ENCODE results near the gene CEP95. TPM values are rescaled to one million over a fixed set of nuclear protein-coding genes. Genes with fewer than 3 reads are reported as not detected.
"Not testable (repeated sequence)": the region's sequence is repeated elsewhere in the genome, so short reads cannot be mapped to it uniquely, and the experiment has no call there.

Gene CEP95
- 100 to 1,000 TPM in 4 of 5 experiments, 10 to 100 TPM in 1; 46.7 to 192 (median 115) TPM for total RNA-seq
- polyA plus RNA-seq = 10 to 100 TPM; 11.3 to 16.6 TPM
- total RNA-seq = 166 reads per million, percentile 91 among the genes with 10 or more reads in this experiment

DNA sequence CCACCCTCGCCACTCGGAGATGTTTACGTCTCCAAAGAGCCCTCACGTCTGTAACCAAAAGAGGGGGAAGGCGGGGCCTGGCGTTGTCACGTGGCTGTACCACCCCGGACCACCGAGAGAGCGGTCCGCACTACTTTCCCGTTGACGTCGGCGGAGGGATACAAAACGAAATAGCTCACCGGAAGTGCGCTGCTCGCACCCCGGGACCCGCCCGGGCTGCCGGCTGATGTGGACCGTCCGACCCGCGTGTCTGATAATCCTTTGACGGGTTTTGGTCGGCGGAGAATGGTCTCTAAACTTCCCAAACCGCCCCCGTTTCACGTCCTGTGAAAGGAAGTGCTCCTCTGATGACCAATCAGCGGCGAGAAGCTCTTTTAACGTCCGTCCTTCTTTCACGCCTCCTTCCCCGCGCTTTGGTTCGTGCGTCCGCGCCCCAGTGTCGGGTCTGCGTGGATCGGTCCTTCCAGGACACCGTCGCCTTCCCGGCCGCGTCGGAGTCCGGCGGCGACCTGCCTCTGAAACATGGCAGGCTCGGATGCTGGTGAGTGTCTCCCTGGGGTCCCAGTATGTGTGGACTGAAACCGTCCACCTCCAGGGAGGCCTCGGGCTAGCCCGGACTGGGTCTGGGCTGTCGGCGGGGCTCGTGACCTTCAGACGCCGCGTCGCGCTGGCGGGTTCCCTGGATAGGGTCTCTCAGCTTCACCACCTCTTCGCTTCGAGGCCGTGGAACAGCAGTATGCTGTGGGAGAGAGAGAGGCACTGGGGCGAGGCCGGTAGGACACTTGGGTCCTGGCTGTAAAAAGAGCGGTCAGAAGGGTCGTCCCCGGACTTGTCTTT, at the start of gene CEP95:
Gene CEP95, plus strand, starts transcription at position 402 of the 837 bp plus-strand sequence. Its CDS starts 121 bp downstream, at position 523.
- H3K4me1 ChIP-seq (ENCODE audit: control insufficient read depth in 2 of 2, insufficient read depth in 2 of 2, low read length in 2 of 2) = peaks cover 41 to 42% of the 10 kb centered on the region in 2 donors
- peak within 1 kb of the TSS; percentile 97 to 100 (median 99) for H3K4me3 Mint-ChIP-seq
- peak within 1 kb of the TSS; percentile 99 to 100 (median 100) for H3K27ac Mint-ChIP-seq
- ChIA-PET CTCF (interaction anchor here (1.1 to 3.7 kb wide), 5 partner anchors 10 to 142 kb away, joined by 4 to 30 read pairs (median 8); partner anchors contain the start of gene POLG2), POLR2A (interaction anchor here (0.6 to 5.5 kb wide), 42 partner anchors 8 to 805 kb away, joined by 3 to 224 read pairs (median 5); partner anchors contain the start of genes CCDC47, DDX42, ERN1 and GNA13)
- intact Hi-C loops (cut with micrococcal nuclease) = loop anchor here (1.0 to 10.0 kb wide), 27 partner anchors 9 to 1054 kb away; partner anchors contain the start of genes ERN1 (in 2 of the 2), FTSJ3 (in 2 of the 2), POLG2 (in 2 of the 2) and PSMC5 (in 2 of the 2)
- H3K27me3 Mint-ChIP-seq = peaks cover 0 to 11% (median 0%) of the 10 kb centered on the region in 5 donors
- ATAC-seq (peak; percentile 78), DNase-seq (peak in 7 of 9 donors; percentile 85 to 98 (median 97))
- peak within 1 kb of the TSS; percentile 100 for H3K27ac ChIP-seq (ENCODE audit: low read depth, low read length)
- H3K9me3 ChIP-seq (ENCODE audit: control insufficient read depth in 2 of 3, low read length in 3 of 3) = no peaks in the 10 kb centered on the region
- peaks cover 28 to 66% (median 38%) of the 10 kb centered on the region in 3 experiments for H3K36me3 ChIP-seq (ENCODE audit: control insufficient read depth in 2 of 3, insufficient read depth in 3 of 3, low read length in 3 of 3)
- peaks cover 31 to 84% (median 70%) of the 10 kb centered on the region in 7 donors for H3K4me1 Mint-ChIP-seq
- peaks cover 18 to 73% (median 48%) of the 10 kb centered on the region in 5 donors for H3K36me3 Mint-ChIP-seq
- peak within 1 kb of the TSS; percentile 98 for H3K4me3 ChIP-seq (ENCODE audit: low read length)
- H3K9me3 Mint-ChIP-seq = peaks cover 0 to 28% (median 0%) of the 10 kb centered on the region in 11 donors
- no peaks in the 10 kb centered on the region for H3K27me3 ChIP-seq (ENCODE audit: control insufficient read depth in 2 of 2, insufficient read depth in 2 of 2, low read length in 2 of 2)

GRCh38 chr17:64457156-64457555, 49.6 kb upstream of the CEP95 start:
- ATAC-seq = no peak
- peak overlapping the region in 2 of 10 donors; percentile 40 to 50 for H3K4me3 Mint-ChIP-seq
- intact Hi-C loops (cut with micrococcal nuclease) = loop anchor here in 1 of 2 donors (2.0 kb wide), 1 partner anchor 14 kb away; no protein-coding TSS in a partner anchor
- peaks cover 0 to 4% (median 0%) of the 10 kb centered on the region in 5 donors for H3K27me3 Mint-ChIP-seq
- ChIA-PET POLR2A (interaction anchor here (0.9 to 3.8 kb wide), 7 partner anchors 11 to 65 kb away, joined by 3 to 39 read pairs (median 3); partner anchors contain the start of genes CEP95 and DDX5), CTCF (interaction anchor here (1.1 to 1.3 kb wide), 2 partner anchors 36 to 37 kb away, joined by 3 to 4 read pairs; no protein-coding TSS in a partner anchor)
- H3K4me1 Mint-ChIP-seq = peaks cover 17 to 46% (median 35%) of the 10 kb centered on the region in 7 donors
- Histone ChIP-seq H3K4me1 (ENCODE audit: control insufficient read depth in 2 of 2, insufficient read depth in 2 of 2, low read length in 2 of 2) (peaks cover 5 to 10% of the 10 kb centered on the region in 2 donors), H3K9me3 (ENCODE audit: control insufficient read depth in 2 of 3, low read length in 3 of 3) (no peaks in the 10 kb centered on the region), H3K27me3 (ENCODE audit: control insufficient read depth in 2 of 2, insufficient read depth in 2 of 2, low read length in 2 of 2) (no peaks in the 10 kb centered on the region), H3K27ac (ENCODE audit: low read depth, low read length) (peak overlapping the region; percentile 43), H3K36me3 (ENCODE audit: control insufficient read depth in 2 of 3, insufficient read depth in 3 of 3, low read length in 3 of 3) (no peaks in the 10 kb centered on the region), H3K4me3 (ENCODE audit: low read length) (no peak overlapping the region)
- no peak for DNase-seq
- peaks cover 0 to 2% (median 0%) of the 10 kb centered on the region in 5 donors for H3K36me3 Mint-ChIP-seq
- H3K27ac Mint-ChIP-seq = peak overlapping the region in 8 of 9 donors; percentile 23 to 90 (median 84)
- H3K9me3 Mint-ChIP-seq = peaks cover 0 to 2% (median 0%) of the 10 kb centered on the region in 11 donors

DNA sequence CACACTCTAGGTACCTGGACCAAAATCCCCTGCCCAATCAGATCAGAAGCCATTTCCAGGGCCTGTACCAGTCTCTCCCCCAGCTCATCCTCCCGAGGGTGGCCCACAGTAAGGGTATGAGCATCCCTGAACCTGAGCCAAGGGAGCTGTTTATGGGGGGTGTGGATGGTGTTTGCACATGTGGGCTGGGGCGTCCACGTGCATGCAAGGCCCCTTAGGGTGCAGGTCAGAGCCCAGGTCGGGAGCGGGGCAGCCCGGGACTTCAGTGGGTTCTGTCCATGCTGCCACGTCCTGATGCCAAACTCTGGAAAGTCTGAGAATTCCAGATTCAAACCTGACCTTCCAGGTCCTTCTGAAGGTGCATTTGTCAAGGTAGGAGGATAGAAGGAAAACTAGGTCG, 48.0 kb upstream of the CEP95 start:
- POLR2A ChIA-PET = no interaction called here
- intact Hi-C loops (cut with micrococcal nuclease) = no loop called here
- peak overlapping the region in 3 of 9 donors; percentile 46 to 78 (median 62) for H3K27ac Mint-ChIP-seq

GRCh38 chr17:64459284-64459747, 47.5 kb upstream of the CEP95 start:
- ChIA-PET POLR2A (no interaction called here), CTCF (interaction anchor here (1.2 kb wide), 1 partner anchor 39 kb away, joined by 5 read pairs; no protein-coding TSS in a partner anchor)
- intact Hi-C loops (cut with micrococcal nuclease) = no loop called here
- Mint-ChIP-seq H3K36me3 (peaks cover 0 to 2% (median 0%) of the 10 kb centered on the region in 5 donors), H3K4me1 (peaks cover 16 to 40% (median 35%) of the 10 kb centered on the region in 7 donors), H3K4me3 (no peak overlapping the region), H3K27me3 (peaks cover 0 to 5% (median 0%) of the 10 kb centered on the region in 5 donors), H3K27ac (no peak overlapping the region), H3K9me3 (peaks cover 0 to 2% (median 0%) of the 10 kb centered on the region in 11 donors)
- Histone ChIP-seq H3K4me3 (ENCODE audit: low read length) (no peak overlapping the region), H3K36me3 (ENCODE audit: control insufficient read depth in 2 of 3, insufficient read depth in 3 of 3, low read length in 3 of 3) (no peaks in the 10 kb centered on the region), H3K9me3 (ENCODE audit: control insufficient read depth in 2 of 3, low read length in 3 of 3) (no peaks in the 10 kb centered on the region), H3K27me3 (ENCODE audit: control insufficient read depth in 2 of 2, insufficient read depth in 2 of 2, low read length in 2 of 2) (no peaks in the 10 kb centered on the region), H3K27ac (ENCODE audit: low read depth, low read length) (no peak overlapping the region), H3K4me1 (ENCODE audit: control insufficient read depth in 2 of 2, insufficient read depth in 2 of 2, low read length in 2 of 2) (peaks cover 5 to 10% of the 10 kb centered on the region in 2 donors)
- ATAC-seq (no peak), DNase-seq (no peak)

More for the DNA sequence above, 48.0 kb upstream of the CEP95 start:
- no peak for ATAC-seq
- peak overlapping the region in 1 of 10 donors; percentile 56 for H3K4me3 Mint-ChIP-seq
- peaks cover 16 to 40% (median 35%) of the 10 kb centered on the region in 7 donors for H3K4me1 Mint-ChIP-seq
- Histone ChIP-seq H3K27me3 (ENCODE audit: control insufficient read depth in 2 of 2, insufficient read depth in 2 of 2, low read length in 2 of 2) (no peaks in the 10 kb centered on the region), H3K36me3 (ENCODE audit: control insufficient read depth in 2 of 3, insufficient read depth in 3 of 3, low read length in 3 of 3) (no peaks in the 10 kb centered on the region), H3K4me1 (ENCODE audit: control insufficient read depth in 2 of 2, insufficient read depth in 2 of 2, low read length in 2 of 2) (peaks cover 5 to 10% of the 10 kb centered on the region in 2 donors), H3K4me3 (ENCODE audit: low read length) (no peak overlapping the region), H3K27ac (ENCODE audit: low read depth, low read length) (no peak overlapping the region), H3K9me3 (ENCODE audit: control insufficient read depth in 2 of 3, low read length in 3 of 3) (no peaks in the 10 kb centered on the region)
- H3K36me3 Mint-ChIP-seq = peaks cover 0 to 2% (median 0%) of the 10 kb centered on the region in 5 donors
- H3K27me3 Mint-ChIP-seq = peaks cover 0 to 5% (median 0%) of the 10 kb centered on the region in 5 donors
- CTCF ChIA-PET = no interaction called here
- no peak for DNase-seq
- peaks cover 0 to 2% (median 0%) of the 10 kb centered on the region in 11 donors for H3K9me3 Mint-ChIP-seq

GRCh38 chr17:64459818-64460217, 47.0 kb upstream of the CEP95 start:
- intact Hi-C loops (cut with micrococcal nuclease); H3K9me3 ChIP-seq (ENCODE audit: control insufficient read depth in 2 of 3, low read length in 3 of 3); H3K27ac Mint-ChIP-seq; ATAC-seq; H3K36me3 Mint-ChIP-seq; DNase-seq; H3K36me3 ChIP-seq (ENCODE audit: control insufficient read depth in 2 of 3, insufficient read depth in 3 of 3, low read length in 3 of 3); H3K4me3 ChIP-seq (ENCODE audit: low read length); H3K27ac ChIP-seq (ENCODE audit: low read depth, low read length); H3K27me3 Mint-ChIP-seq; H3K4me3 Mint-ChIP-seq; H3K27me3 ChIP-seq (ENCODE audit: control insufficient read depth in 2 of 2, insufficient read depth in 2 of 2, low read length in 2 of 2); H3K9me3 Mint-ChIP-seq; POLR2A ChIA-PET: not testable (repeated sequence)
- H3K4me1 Mint-ChIP-seq = peaks cover 16 to 35% (median 33%) of the 10 kb centered on the region in 7 donors
- H3K4me1 ChIP-seq (ENCODE audit: control insufficient read depth in 2 of 2, insufficient read depth in 2 of 2, low read length in 2 of 2) = peaks cover 5 to 10% of the 10 kb centered on the region in 2 donors
- CTCF ChIA-PET = interaction anchor here (1.2 kb wide), 1 partner anchor 40 kb away, joined by 5 read pairs; no protein-coding TSS in a partner anchor

GRCh38 chr17:64460955-64461354, 45.8 kb upstream of the CEP95 start:
- no peaks in the 10 kb centered on the region for H3K27me3 ChIP-seq (ENCODE audit: control insufficient read depth in 2 of 2, insufficient read depth in 2 of 2, low read length in 2 of 2)
- peaks cover 0 to 5% (median 0%) of the 10 kb centered on the region in 5 donors for H3K36me3 Mint-ChIP-seq
- peaks cover 0 to 2% (median 0%) of the 10 kb centered on the region in 11 donors for H3K9me3 Mint-ChIP-seq
- H3K4me3 Mint-ChIP-seq = no peak overlapping the region
- ATAC-seq (no peak), DNase-seq (no peak)
- H3K9me3 ChIP-seq (ENCODE audit: control insufficient read depth in 2 of 3, low read length in 3 of 3) = no peaks in the 10 kb centered on the region
- H3K4me1 ChIP-seq (ENCODE audit: control insufficient read depth in 2 of 2, insufficient read depth in 2 of 2, low read length in 2 of 2) = peaks cover 5 to 10% of the 10 kb centered on the region in 2 donors
- H3K4me1 Mint-ChIP-seq = peaks cover 13 to 27% (median 26%) of the 10 kb centered on the region in 7 donors
- peaks cover 0 to 5% (median 0%) of the 10 kb centered on the region in 5 donors for H3K27me3 Mint-ChIP-seq
- intact Hi-C loops (cut with micrococcal nuclease) = no loop called here
- CTCF ChIA-PET = no interaction called here
- POLR2A ChIA-PET = no interaction called here
- H3K4me3 ChIP-seq (ENCODE audit: low read length) = no peak overlapping the region
- H3K27ac Mint-ChIP-seq = no peak overlapping the region
- no peaks in the 10 kb centered on the region for H3K36me3 ChIP-seq (ENCODE audit: control insufficient read depth in 2 of 3, insufficient read depth in 3 of 3, low read length in 3 of 3)
- no peak overlapping the region for H3K27ac ChIP-seq (ENCODE audit: low read depth, low read length)

Data from naive thymus-derived CD4-positive, alpha-beta T cell (primary cell).